Astrocyte (in vitro differentiated cells and primary cell): Measurements from ENCODE around the gene MIA.

Experiments
- EZH2 ChIP-seq: IDR thresholded peaks from 2 replicates; pipeline ENCODE4 v1.6.1; 2012; ENCODE audit warnings: mild to moderate bottlenecking, low read length, inconsistent platforms; ENCODE audit not compliant: insufficient read depth
- TF ChIP-seq, protein P1 (sequence below): IDR thresholded peaks from 2 replicates; pipeline ENCODE4 v1.5.1; 2011; ENCODE audit warnings: low read depth, mild to moderate bottlenecking, inconsistent platforms, low read length, moderate library complexity; ENCODE audit not compliant: insufficient read depth

DNA sequence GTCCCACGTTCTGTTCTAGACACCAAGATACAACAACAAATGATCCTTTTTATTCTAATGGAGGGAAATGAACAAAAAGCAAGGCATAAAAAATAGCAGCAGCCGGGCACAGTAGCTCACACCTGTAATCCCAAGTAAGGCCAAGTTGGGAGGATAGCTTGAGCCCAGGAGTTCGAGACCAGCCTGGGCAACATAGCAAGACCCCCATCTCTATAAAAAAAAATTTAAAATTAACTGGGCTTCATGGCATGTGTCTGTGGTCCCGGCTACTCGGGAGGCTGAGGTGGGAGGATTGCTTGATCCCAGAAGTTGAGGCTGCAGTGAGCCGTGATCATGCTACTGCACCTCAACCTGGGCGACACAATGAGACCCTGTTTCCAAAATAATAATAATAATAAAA lies 1.0 kb downstream of the MIA start:
- TF ChIP-seq, protein P1, sequence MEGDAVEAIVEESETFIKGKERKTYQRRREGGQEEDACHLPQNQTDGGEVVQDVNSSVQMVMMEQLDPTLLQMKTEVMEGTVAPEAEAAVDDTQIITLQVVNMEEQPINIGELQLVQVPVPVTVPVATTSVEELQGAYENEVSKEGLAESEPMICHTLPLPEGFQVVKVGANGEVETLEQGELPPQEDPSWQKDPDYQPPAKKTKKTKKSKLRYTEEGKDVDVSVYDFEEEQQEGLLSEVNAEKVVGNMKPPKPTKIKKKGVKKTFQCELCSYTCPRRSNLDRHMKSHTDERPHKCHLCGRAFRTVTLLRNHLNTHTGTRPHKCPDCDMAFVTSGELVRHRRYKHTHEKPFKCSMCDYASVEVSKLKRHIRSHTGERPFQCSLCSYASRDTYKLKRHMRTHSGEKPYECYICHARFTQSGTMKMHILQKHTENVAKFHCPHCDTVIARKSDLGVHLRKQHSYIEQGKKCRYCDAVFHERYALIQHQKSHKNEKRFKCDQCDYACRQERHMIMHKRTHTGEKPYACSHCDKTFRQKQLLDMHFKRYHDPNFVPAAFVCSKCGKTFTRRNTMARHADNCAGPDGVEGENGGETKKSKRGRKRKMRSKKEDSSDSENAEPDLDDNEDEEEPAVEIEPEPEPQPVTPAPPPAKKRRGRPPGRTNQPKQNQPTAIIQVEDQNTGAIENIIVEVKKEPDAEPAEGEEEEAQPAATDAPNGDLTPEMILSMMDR, result no peak
- TF ChIP-seq EZH2, result no peak
